K562 (cell line): ENCODE measurements around the gene NADSYN1. TPM values are rescaled to one million over a fixed set of nuclear protein-coding genes. Genes with fewer than 3 reads are reported as not detected.

Experiments used
- ATAC-seq: fragments of 200-7000 bp; cut with Tn5 transposase; 3 replicates; pipeline ENCODE4 v1.9.1; 2020; ENCODE audit warnings: moderate library complexity
- BruUV-seq: library from RNA; stranded (reverse); fragments of 400-500 nt; replicated peaks from 2 replicates; lab custom pipeline; 2021; lab: Mats Ljungman, UMichigan
- CTCF ChIA-PET: fragments of 300-600 bp; formaldehyde crosslinking; extraction: SDS; loops from one replicate; lab custom pipeline; 2021; ENCODE audit warnings: low intra/inter-chr PET ratio; lab: Yijun Ruan, JAX
- POLR2A ChIA-PET: fragments of 300-600, 350-650 bp; sonication (Branson Sonifier 250); formaldehyde crosslinking; extraction: SDS; loops from one replicate; lab custom pipeline; 2021; ENCODE audit warnings: antibody characterized with exemption, inconsistent platforms; lab: Yijun Ruan, JAX
- DNase-seq, 4 experiments: peaks; one replicate each; pipeline versions ENCODE4 v3.0.0 to v3.0.0-alpha.2; 2011 to 2018; ENCODE audit warnings: low spot score in 3 of 4, mixed read lengths in 3 of 4; ENCODE audit errors: extremely low read depth in 1 of 4
- FAIRE-seq: peaks from 2 replicates; lab custom pipeline; 2011; peaks lifted over from hg19 to GRCh38; lab: Jason Lieb, UNC
- H2AFZ ChIP-seq: 2 replicates; pipeline ENCODE4 v1.6.0; 2011; ENCODE audit warnings: low read depth, low read length, control low read depth, inconsistent platforms
- H3K27ac ChIP-seq: fragments of 200-600 bp; 3 replicates; pipeline ENCODE4 v1.8.0; 2011; ENCODE audit warnings: low read depth, mild to moderate bottlenecking, control low read depth, inconsistent platforms, low read length, moderate library complexity, mixed read lengths; ENCODE audit errors: extremely low read depth
- H3K27me3 ChIP-seq, 2 experiments: fragments of 300-600 bp in 1 of 2; 2 replicates in 1 of 2; 3 replicates in 1 of 2; pipeline versions ENCODE4 v1.6.0 to v1.8.0; 2011; ENCODE audit warnings: inconsistent platforms in 2 of 2, low read length in 2 of 2, mild to moderate bottlenecking in 1 of 2, mixed read lengths in 1 of 2, moderate library complexity in 1 of 2; ENCODE audit not compliant: control insufficient read depth in 2 of 2, insufficient read depth in 2 of 2
- H3K36me3 ChIP-seq: fragments of 300-600 bp; 3 replicates; pipeline ENCODE4 v1.8.0; 2011; ENCODE audit warnings: mild to moderate bottlenecking, low read length, inconsistent platforms; ENCODE audit not compliant: control insufficient read depth, insufficient read depth
- H3K4me1 ChIP-seq, 2 experiments: fragments of 200-600 bp in 1 of 2; replicated peaks in 1 of 2; 2 replicates in 1 of 2; 3 replicates in 1 of 2; pipeline versions ENCODE4 v1.5.1 to v1.8.0; 2011; ENCODE audit warnings: inconsistent platforms in 2 of 2, low read length in 2 of 2, mild to moderate bottlenecking in 1 of 2, mixed read lengths in 1 of 2, moderate library complexity in 1 of 2; ENCODE audit not compliant: control insufficient read depth in 2 of 2, insufficient read depth in 2 of 2
- H3K4me2 ChIP-seq: 2 replicates; pipeline ENCODE4 v1.6.1; 2011; ENCODE audit warnings: low read length, control low read depth, inconsistent platforms, mixed read lengths; ENCODE audit not compliant: insufficient read depth
- H3K4me3 ChIP-seq: fragments of 200-600 bp; sonication (generic), shearing (Covaris generic); 2 replicates; pipeline ENCODE4 v1.5.1; 2016; ENCODE audit warnings: control low read depth, inconsistent platforms
- H3K79me2 ChIP-seq: fragments of 200-600 bp; 3 replicates; pipeline ENCODE4 v1.8.0; 2011; ENCODE audit warnings: low read length, inconsistent platforms; ENCODE audit not compliant: control insufficient read depth, insufficient read depth
- H3K9ac ChIP-seq, 2 experiments: 2 replicates each; pipeline versions ENCODE4 v1.6.0 to v1.6.1; 2011; ENCODE audit warnings: low read depth in 2 of 2, low read length in 2 of 2, control low read depth in 1 of 2, inconsistent platforms in 1 of 2, mild to moderate bottlenecking in 1 of 2, mixed read lengths in 1 of 2; ENCODE audit not compliant: insufficient read depth in 1 of 2
- H3K9me1 ChIP-seq: one replicate; pipeline ENCODE4 v1.6.0; 2011; ENCODE audit warnings: inconsistent platforms, mild to moderate bottlenecking, low read length, moderate library complexity; ENCODE audit not compliant: control insufficient read depth, insufficient read depth
- H3K9me3 ChIP-seq: replicated peaks from 2 replicates; pipeline ENCODE4 v1.5.1; 2011; ENCODE audit warnings: low read depth, low read length, inconsistent platforms; ENCODE audit not compliant: control insufficient read depth, insufficient read depth
- H4K20me1 ChIP-seq: replicated peaks from 2 replicates; pipeline ENCODE4 v1.6.1; 2011; ENCODE audit warnings: low read length, inconsistent platforms, mixed read lengths; ENCODE audit not compliant: control insufficient read depth, insufficient read depth
- CBX2 ChIP-seq: fragments of 200-600 bp; sonication (generic); IDR thresholded peaks from one replicate; pipeline ENCODE4 v1.6.1; 2012; ENCODE audit warnings: mild to moderate bottlenecking, low read length, inconsistent platforms; ENCODE audit not compliant: insufficient read depth, poor library complexity, severe bottlenecking
- EGR1 ChIP-seq: fragments of 450-650 bp; conservative IDR thresholded peaks from 2 replicates; pipeline ENCODE4 v1.6.1; 2017; ENCODE audit warnings: mild to moderate bottlenecking
- ESRRB ChIP-seq: fragments of 250-450 bp; sonication (Bioruptor Pico); IDR thresholded peaks from 2 replicates; pipeline ENCODE4 v1.5.0; 2020; ENCODE audit warnings: mild to moderate bottlenecking, moderate library complexity, borderline replicate concordance
- HDAC3 ChIP-seq: fragments of 450-650 bp; IDR thresholded peaks from 2 replicates; pipeline ENCODE4 v1.6.1; 2018; ENCODE audit warnings: borderline replicate concordance, mild to moderate bottlenecking, moderate library complexity; ENCODE audit not compliant: partially characterized antibody
- HNRNPK ChIP-seq: fragments of 200-400 bp; formaldehyde crosslinking; IDR thresholded peaks from one replicate; pipeline ENCODE4 v1.6.1; 2018; ENCODE audit warnings: mild to moderate bottlenecking, low read depth, low read length; ENCODE audit not compliant: poor library complexity, severe bottlenecking
- SIN3A ChIP-seq, 2 experiments: fragments of 150-350 bp in 1 of 2; IDR thresholded peaks; 2 replicates each; pipeline ENCODE4 v1.6.1; 2011 to 2016; ENCODE audit warnings: borderline replicate concordance in 2 of 2, low read depth in 2 of 2, low read length in 2 of 2, mild to moderate bottlenecking in 2 of 2, moderate library complexity in 2 of 2; ENCODE audit not compliant: control insufficient read depth in 1 of 2
- SRSF9 ChIP-seq: fragments of 200-400 bp; formaldehyde crosslinking; IDR thresholded peaks from 2 replicates; pipeline ENCODE4 v1.6.1; 2017; ENCODE audit warnings: low read depth, low read length, borderline replicate concordance
- ZBTB1 ChIP-seq: sonication (generic); formaldehyde crosslinking; IDR thresholded peaks from 2 replicates; pipeline ENCODE4 v1.8.1; 2023; ENCODE audit warnings: missing genetic modification reagents, low read depth, mild to moderate bottlenecking, borderline replicate concordance
- ZBTB2 ChIP-seq: fragments of 450-650 bp; IDR thresholded peaks from 2 replicates; pipeline ENCODE4 v1.6.1; 2016; ENCODE audit warnings: antibody characterized with exemption
- ZFPM2 ChIP-seq: fragments of 250-450 bp; sonication (Bioruptor Pico); IDR thresholded peaks from 2 replicates; pipeline ENCODE4 v1.5.1; 2022; ENCODE audit warnings: mild to moderate bottlenecking
- ZNF217 ChIP-seq: sonication (generic); formaldehyde crosslinking; IDR thresholded peaks from 2 replicates; pipeline ENCODE4 v1.8.0; 2022; ENCODE audit warnings: mild to moderate bottlenecking, missing genetic modification reagents
- ZNF436 ChIP-seq: fragments of 250-450, 450-650 bp; sonication (Bioruptor Pico); formaldehyde crosslinking; IDR thresholded peaks from 2 replicates; pipeline ENCODE4 v1.7.0; 2020; ENCODE audit warnings: mild to moderate bottlenecking
- WGBS: fragments of 100-300 bp; shearing (Covaris generic); methylation state at CpG from one replicate; pipeline ENCODE4 v1.1.6; 2016; ENCODE audit warnings: low coverage, mixed read lengths; ENCODE audit not compliant: insufficient coverage; ENCODE audit errors: missing lambda C conversion rate; 5-methylcytosine and 5-hydroxymethylcytosine counted together
- in situ Hi-C: fragments of 300-500 bp; cut with MboI; formaldehyde crosslinking; loops from 4 replicates; pipeline ENCODE4 v1.15.0; 2018; ENCODE audit warnings: inconsistent platforms, mixed read lengths
- intact Hi-C: fragments of 100-400 bp; cut with micrococcal nuclease; formaldehyde crosslinking; loops from 2 replicates; pipeline ENCODE4 v1.14.2; 2022
- polyA plus RNA-seq, 8 experiments: library from polyadenylated mRNA; depleted of rRNA in 4 of 8; stranded (reverse) in 5 of 8; unstranded in 3 of 8; fragments of >200 nt; fragmentation: Nextera tagmentation in 2 of 8; fragmentation: Illumina TruSeq in 1 of 8; extraction: Ambion mirVana in 2 of 8; extraction: Trizol in 1 of 8; gene quantifications; 2 replicates each; pipeline versions ENCODE4 v1.2.1 to v1.2.3, GENCODE V29; 2011 to 2014; ENCODE audit warnings: inconsistent platforms in 1 of 8, missing spikeins in 1 of 8
- total RNA-seq, 7 experiments: library from RNA; depleted of rRNA in 6 of 7; stranded (reverse); fragments of >200 nt in 6 of 7; fragmentation: Illumina TruSeq in 2 of 7; extraction: Trizol in 2 of 7; gene quantifications; 2 replicates each; pipeline versions ENCODE4 v1.2.1 to v1.2.3, GENCODE V29; 2011 to 2021; ENCODE audit warnings: low replicate concordance in 1 of 7
- TF ChIP-seq, protein P1 (sequence below): fragments of 150-350 bp; conservative IDR thresholded peaks from 2 replicates; pipeline ENCODE4 v1.6.1; 2014; ENCODE audit warnings: low read length
- TF ChIP-seq, protein P2 (sequence below): fragments of 450-650 bp; formaldehyde crosslinking; IDR thresholded peaks from 2 replicates; pipeline ENCODE4 v1.4.0; 2022; ENCODE audit warnings: missing genetic modification characterization

Gene NADSYN1
- total and polyA plus RNA-seq, 9 of the 15 experiments (the other 6 are each of a cell fraction or from before 2014, with no cell fraction given), result 12.7 to 57.3 (median 42.1) TPM

DNA sequence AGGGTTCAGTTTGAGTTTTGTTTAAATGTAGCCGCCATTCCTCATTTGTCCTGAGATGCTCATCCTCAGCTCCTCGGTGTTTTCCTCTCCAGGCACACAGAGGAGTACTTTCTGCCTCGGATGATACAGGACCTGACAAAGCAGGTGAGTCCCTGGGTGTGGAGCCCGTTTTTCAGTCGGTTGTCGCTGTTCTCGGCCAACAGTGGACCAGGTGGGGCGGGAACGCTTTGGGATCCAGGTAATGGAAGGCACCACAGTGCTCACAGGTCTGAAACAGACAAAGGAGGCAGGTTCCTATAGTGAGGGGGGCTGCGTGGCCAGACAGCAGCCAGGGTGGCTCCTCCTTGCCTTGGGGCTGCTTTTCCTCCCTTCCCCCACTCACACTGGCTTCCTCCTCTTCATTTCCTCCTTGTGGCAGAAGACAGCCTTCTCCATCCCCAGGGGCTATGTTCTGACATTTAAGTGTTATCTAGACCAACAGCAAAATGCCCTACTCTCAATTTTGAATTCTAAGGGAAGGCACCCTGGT is 19.4 kb downstream of the NADSYN1 start:
- CTCF ChIA-PET, result no interaction called here
- FAIRE-seq (no peak), DNase-seq (no peak), ATAC-seq (no peak)
- no peak overlapping the region for H3K4me3 ChIP-seq
- no peaks in the 10 kb centered on the region for H3K27me3 ChIP-seq
- no TSS peak for BruUV-seq
- no peaks in the 10 kb centered on the region for H3K9me1 ChIP-seq
- POLR2A ChIA-PET, result interaction anchor here (1.1 kb wide), 1 partner anchor 14 kb away, joined by 3 read pairs; no protein-coding TSS in a partner anchor
- H3K27ac ChIP-seq, result no peak overlapping the region
- intact Hi-C loops (no loop called here), in situ Hi-C loops (no loop called here)
- no peaks in the 10 kb centered on the region for H3K9me3 ChIP-seq
- H3K79me2 ChIP-seq, result no peaks in the 10 kb centered on the region
- TF ChIP-seq HNRNPK, result no peak
- TF ChIP-seq, protein P1, sequence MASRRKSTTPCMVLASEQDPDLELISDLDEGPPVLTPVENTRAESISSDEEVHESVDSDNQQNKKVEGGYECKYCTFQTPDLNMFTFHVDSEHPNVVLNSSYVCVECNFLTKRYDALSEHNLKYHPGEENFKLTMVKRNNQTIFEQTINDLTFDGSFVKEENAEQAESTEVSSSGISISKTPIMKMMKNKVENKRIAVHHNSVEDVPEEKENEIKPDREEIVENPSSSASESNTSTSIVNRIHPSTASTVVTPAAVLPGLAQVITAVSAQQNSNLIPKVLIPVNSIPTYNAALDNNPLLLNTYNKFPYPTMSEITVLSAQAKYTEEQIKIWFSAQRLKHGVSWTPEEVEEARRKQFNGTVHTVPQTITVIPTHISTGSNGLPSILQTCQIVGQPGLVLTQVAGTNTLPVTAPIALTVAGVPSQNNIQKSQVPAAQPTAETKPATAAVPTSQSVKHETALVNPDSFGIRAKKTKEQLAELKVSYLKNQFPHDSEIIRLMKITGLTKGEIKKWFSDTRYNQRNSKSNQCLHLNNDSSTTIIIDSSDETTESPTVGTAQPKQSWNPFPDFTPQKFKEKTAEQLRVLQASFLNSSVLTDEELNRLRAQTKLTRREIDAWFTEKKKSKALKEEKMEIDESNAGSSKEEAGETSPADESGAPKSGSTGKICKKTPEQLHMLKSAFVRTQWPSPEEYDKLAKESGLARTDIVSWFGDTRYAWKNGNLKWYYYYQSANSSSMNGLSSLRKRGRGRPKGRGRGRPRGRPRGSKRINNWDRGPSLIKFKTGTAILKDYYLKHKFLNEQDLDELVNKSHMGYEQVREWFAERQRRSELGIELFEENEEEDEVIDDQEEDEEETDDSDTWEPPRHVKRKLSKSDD, result no peak
- TF ChIP-seq SIN3A (IDR thresholded peaks at IDR 0.05; ENCODE audit: borderline replicate concordance in 2 of 2, control insufficient read depth in 1 of 2, low read depth in 2 of 2, low read length in 2 of 2), result no peak
- no peak for TF ChIP-seq CBX2
- no peak for TF ChIP-seq SRSF9
- TF ChIP-seq ZBTB1 (CRISPR knock-in tag), result no peak
- TF ChIP-seq ZNF217 (CRISPR knock-in tag), result no peak
- TF ChIP-seq ZBTB2, result no peak
- TF ChIP-seq EGR1, result no peak
- TF ChIP-seq ZNF436 (CRISPR knock-in tag), result no peak
- no peak for TF ChIP-seq ESRRB (CRISPR knock-in tag)
- TF ChIP-seq, protein P2, sequence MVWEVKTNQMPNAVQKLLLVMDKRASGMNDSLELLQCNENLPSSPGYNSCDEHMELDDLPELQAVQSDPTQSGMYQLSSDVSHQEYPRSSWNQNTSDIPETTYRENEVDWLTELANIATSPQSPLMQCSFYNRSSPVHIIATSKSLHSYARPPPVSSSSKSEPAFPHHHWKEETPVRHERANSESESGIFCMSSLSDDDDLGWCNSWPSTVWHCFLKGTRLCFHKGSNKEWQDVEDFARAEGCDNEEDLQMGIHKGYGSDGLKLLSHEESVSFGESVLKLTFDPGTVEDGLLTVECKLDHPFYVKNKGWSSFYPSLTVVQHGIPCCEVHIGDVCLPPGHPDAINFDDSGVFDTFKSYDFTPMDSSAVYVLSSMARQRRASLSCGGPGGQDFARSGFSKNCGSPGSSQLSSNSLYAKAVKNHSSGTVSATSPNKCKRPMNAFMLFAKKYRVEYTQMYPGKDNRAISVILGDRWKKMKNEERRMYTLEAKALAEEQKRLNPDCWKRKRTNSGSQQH, result no peak
- TF ChIP-seq HDAC3, result no peak
- TF ChIP-seq ZFPM2 (CRISPR knock-in tag), result no peak
- H2AFZ ChIP-seq, result no peak overlapping the region
- H3K4me1 ChIP-seq, result peaks cover 0 to 2% of the 10 kb centered on the region in 2 experiments; a peak in 1 of 5 replicates
- 81% methylated on average over 10 of the region's 10 CpGs for WGBS
- no peak overlapping the region for H3K4me2 ChIP-seq
- H3K36me3 ChIP-seq, result peaks cover 46% of the 10 kb centered on the region; the same call in 1 of the 3 replicates
- H4K20me1 ChIP-seq, result no peaks in the 10 kb centered on the region
- no peak overlapping the region for H3K9ac ChIP-seq
